H1 (cell line): ENCODE results near the gene IGFBP3. TPM values are rescaled to one million over a fixed set of nuclear protein-coding genes. Genes with fewer than 3 reads are reported as not detected.

Experiments used
- CTCF ChIA-PET: fragments of 300-600 bp; sonication (Branson Sonifier 250); formaldehyde crosslinking; loops from one replicate; lab custom pipeline; 2021; ENCODE audit not compliant: partially characterized antibody; lab: Charles Lee
- POLR2A ChIA-PET: fragments of 300-600 bp; sonication (Branson Sonifier 250); formaldehyde crosslinking; loops from one replicate; lab custom pipeline; 2021; ENCODE audit warnings: inconsistent platforms; ENCODE audit not compliant: partially characterized antibody; lab: Charles Lee
- DNase-seq, 2 experiments: peaks; one replicate each; pipeline versions ENCODE4 v3.0.0 to v3.0.0-alpha.2; 2010 to 2022; ENCODE audit warnings: low spot score in 2 of 2, low read depth in 1 of 2, mixed read lengths in 1 of 2
- FAIRE-seq: peaks from 2 replicates; lab custom pipeline; 2011; peaks lifted over from hg19 to GRCh38; lab: Jason Lieb, UNC
- H2AFZ ChIP-seq: 2 replicates; pipeline ENCODE4 v1.8.1; 2012; ENCODE audit warnings: low read length, inconsistent platforms
- H2AK5ac ChIP-seq: 2 replicates; pipeline ENCODE4 v1.6.1; 2013; ENCODE audit warnings: low read depth, low read length
- H2BK120ac ChIP-seq: replicated peaks from 2 replicates; pipeline ENCODE3; 2013; ENCODE audit warnings: low read depth, low read length, inconsistent platforms
- H2BK12ac ChIP-seq: 2 replicates; pipeline ENCODE4 v1.6.1; 2013; ENCODE audit warnings: low read depth, low read length
- H2BK15ac ChIP-seq: 2 replicates; pipeline ENCODE4 v1.6.1; 2013; ENCODE audit warnings: low read length
- H2BK20ac ChIP-seq: 2 replicates; pipeline ENCODE4 v1.6.1; 2013; ENCODE audit warnings: low read length
- H2BK5ac ChIP-seq: 2 replicates; pipeline ENCODE4 v1.6.1; 2013; ENCODE audit warnings: low read depth, low read length
- H3K14ac ChIP-seq: 2 replicates; pipeline ENCODE4 v1.6.1; 2013; ENCODE audit warnings: inconsistent platforms; ENCODE audit not compliant: insufficient read length
- H3K18ac ChIP-seq: 2 replicates; pipeline ENCODE4 v1.6.1; 2013; ENCODE audit warnings: low read length; ENCODE audit errors: extremely low read depth
- H3K23ac ChIP-seq: 2 replicates; pipeline ENCODE4 v1.6.1; 2013; ENCODE audit warnings: inconsistent platforms; ENCODE audit not compliant: insufficient read length
- H3K23me2 ChIP-seq: 2 replicates; pipeline ENCODE4 v1.6.1; 2013; ENCODE audit warnings: low read depth, low read length
- H3K27ac ChIP-seq: 2 replicates; pipeline ENCODE4 v1.6.1; 2011; ENCODE audit warnings: low read depth, low read length, inconsistent platforms
- H3K27me3 ChIP-seq, 4 experiments: replicated peaks in 1 of 4; 1 replicate in 1 of 4; 2 replicates in 3 of 4; pipeline versions ENCODE4 v1.6.1 to v1.8.1; 2011 to 2013; ENCODE audit warnings: low read length in 3 of 4, mild to moderate bottlenecking in 3 of 4, inconsistent platforms in 2 of 4, mixed read lengths in 2 of 4, moderate library complexity in 1 of 4; ENCODE audit not compliant: control insufficient read depth in 3 of 4, insufficient read depth in 3 of 4; ENCODE audit errors: extremely low read depth in 1 of 4
- H3K36me3 ChIP-seq, 4 experiments: 2 replicates each; pipeline versions ENCODE4 v1.6.1 to v1.8.1; 2011 to 2013; ENCODE audit warnings: mild to moderate bottlenecking in 4 of 4, low read length in 3 of 4, moderate library complexity in 2 of 4, control low read depth in 1 of 4, inconsistent platforms in 1 of 4; ENCODE audit not compliant: insufficient read depth in 4 of 4, control insufficient read depth in 2 of 4
- H3K4ac ChIP-seq: replicated peaks from 2 replicates; pipeline ENCODE3; 2013; ENCODE audit warnings: low read length, low read depth, mixed read lengths, inconsistent platforms; ENCODE audit not compliant: insufficient read length
- H3K4me1 ChIP-seq, 4 experiments: replicated peaks in 1 of 4; 1 replicate in 1 of 4; 2 replicates in 3 of 4; pipeline versions ENCODE4 v1.6.1 to v1.8.1; 2011 to 2013; ENCODE audit warnings: low read length in 3 of 4, inconsistent platforms in 2 of 4, mixed read lengths in 1 of 4; ENCODE audit not compliant: insufficient read depth in 4 of 4, control insufficient read depth in 3 of 4
- H3K4me2 ChIP-seq, 2 experiments: 2 replicates each; pipeline versions ENCODE4 v1.6.1 to v1.8.1; 2011 to 2013; ENCODE audit warnings: low read depth in 2 of 2, low read length in 2 of 2, control low read depth in 1 of 2, inconsistent platforms in 1 of 2, mild to moderate bottlenecking in 1 of 2; ENCODE audit not compliant: insufficient read depth in 1 of 2
- H3K4me3 ChIP-seq, 4 experiments: fragments of 200-600, 300-600 bp in 1 of 4; sonication (generic), shearing (Covaris generic), sonication (Bioruptor Twin) in 1 of 4; 2 replicates each; pipeline versions ENCODE4 v1.5.1 to v1.8.1; 2011 to 2016; ENCODE audit warnings: low read length in 4 of 4, low read depth in 3 of 4, control low read depth in 2 of 4, inconsistent platforms in 2 of 4, mild to moderate bottlenecking in 2 of 4, mixed read lengths in 1 of 4, moderate library complexity in 1 of 4; ENCODE audit not compliant: insufficient read depth in 2 of 4; ENCODE audit errors: extremely low read depth in 1 of 4
- H3K56ac ChIP-seq: replicated peaks from 2 replicates; pipeline ENCODE3; 2013; ENCODE audit warnings: low read depth, mild to moderate bottlenecking, mixed read lengths, low read length, inconsistent platforms; ENCODE audit not compliant: insufficient read length
- H3K79me1 ChIP-seq: 2 replicates; pipeline ENCODE4 v1.6.1; 2013; ENCODE audit warnings: low read depth, low read length, control low read depth
- H3K79me2 ChIP-seq, 2 experiments: 2 replicates each; pipeline versions ENCODE4 v1.6.1 to v1.8.1; 2012 to 2013; ENCODE audit warnings: low read length in 2 of 2, mild to moderate bottlenecking in 2 of 2, inconsistent platforms in 1 of 2; ENCODE audit not compliant: insufficient read depth in 2 of 2, control insufficient read depth in 1 of 2
- H3K9ac ChIP-seq, 4 experiments: replicated peaks in 1 of 4; 1 replicate in 1 of 4; 2 replicates in 3 of 4; pipeline versions ENCODE4 v1.6.1 to v1.8.1; 2011 to 2013; ENCODE audit warnings: low read depth in 3 of 4, low read length in 3 of 4, control low read depth in 2 of 4, mild to moderate bottlenecking in 2 of 4, moderate library complexity in 2 of 4, inconsistent platforms in 1 of 4; ENCODE audit errors: extremely low read depth in 1 of 4
- H3K9me3 ChIP-seq, 2 experiments: 2 replicates each; pipeline versions ENCODE4 v1.6.1 to v1.8.1; 2012 to 2013; ENCODE audit warnings: mild to moderate bottlenecking in 2 of 2, moderate library complexity in 2 of 2, control low read depth in 1 of 2, inconsistent platforms in 1 of 2, low read depth in 1 of 2, low read length in 1 of 2, mixed read lengths in 1 of 2; ENCODE audit not compliant: insufficient read depth in 2 of 2
- H4K20me1 ChIP-seq, 2 experiments: replicated peaks in 1 of 2; 2 replicates each; pipeline versions ENCODE3 to v1.8.1; 2011 to 2013; ENCODE audit warnings: inconsistent platforms in 2 of 2, low read length in 2 of 2, mild to moderate bottlenecking in 1 of 2; ENCODE audit not compliant: insufficient read depth in 2 of 2, control insufficient read depth in 1 of 2
- H4K5ac ChIP-seq: 2 replicates; pipeline ENCODE4 v1.6.1; 2013; ENCODE audit warnings: low read length, low read depth, mixed read lengths, inconsistent platforms; ENCODE audit not compliant: insufficient read length
- H4K8ac ChIP-seq: 2 replicates; pipeline ENCODE4 v1.8.0; 2013; ENCODE audit warnings: mild to moderate bottlenecking, moderate library complexity, low read length, inconsistent platforms; ENCODE audit not compliant: insufficient read depth; ENCODE audit errors: extremely low read depth
- H4K91ac ChIP-seq: replicated peaks from 2 replicates; pipeline ENCODE3; 2013; ENCODE audit warnings: low read length, mixed read lengths, inconsistent platforms; ENCODE audit not compliant: insufficient read length
- CBX8 ChIP-seq: fragments of 300-800, 300-1000 bp; sonication (generic); IDR thresholded peaks from 2 replicates; pipeline ENCODE4 v1.7.1; 2016; ENCODE audit warnings: low read depth, low read length, borderline replicate concordance
- FOSL1 ChIP-seq: IDR thresholded peaks from 2 replicates; pipeline ENCODE4 v1.6.1; 2011; ENCODE audit warnings: mild to moderate bottlenecking, low read depth, low read length, moderate library complexity; ENCODE audit not compliant: insufficient read depth
- HDAC6 ChIP-seq: IDR thresholded peaks from one replicate; pipeline ENCODE4 v1.7.1; 2012; ENCODE audit warnings: low read depth, mild to moderate bottlenecking, inconsistent platforms, low read length, moderate library complexity
- KDM4A ChIP-seq: IDR thresholded peaks from one replicate; pipeline ENCODE4 v1.7.1; 2012; ENCODE audit warnings: low read depth, mild to moderate bottlenecking, moderate library complexity, low read length, inconsistent platforms; ENCODE audit not compliant: severe bottlenecking
- MAFK ChIP-seq: IDR thresholded peaks from 2 replicates; pipeline ENCODE4 v1.6.1; 2012; ENCODE audit warnings: low read depth, mild to moderate bottlenecking, improper control_type of control experiment, low read length
- NRF1 ChIP-seq: IDR thresholded peaks from 2 replicates; pipeline ENCODE4 v1.6.1; 2011; ENCODE audit warnings: mild to moderate bottlenecking, low read depth, low read length, improper control_type of control experiment
- POLR2A ChIP-seq, 2 experiments: IDR thresholded peaks; 1 replicate in 1 of 2; 2 replicates in 1 of 2; pipeline ENCODE4 v1.6.1; 2011; ENCODE audit warnings: low read depth in 2 of 2, low read length in 2 of 2, mild to moderate bottlenecking in 2 of 2; ENCODE audit errors: control extremely low read depth in 1 of 2
- POLR2AphosphoS5 ChIP-seq: IDR thresholded peaks from 2 replicates; pipeline ENCODE4 v1.6.1; 2011; ENCODE audit warnings: low read depth, low read length
- RBBP5 ChIP-seq: IDR thresholded peaks from 2 replicates; pipeline ENCODE4 v1.7.1; 2012; ENCODE audit warnings: low read depth, mild to moderate bottlenecking, inconsistent platforms, low read length, moderate library complexity, borderline replicate concordance
- SP2 ChIP-seq: IDR thresholded peaks from 2 replicates; pipeline ENCODE4 v1.6.1; 2012; ENCODE audit warnings: mild to moderate bottlenecking, low read length, inconsistent platforms
- SRF ChIP-seq: IDR thresholded peaks from 2 replicates; pipeline ENCODE4 v1.6.1; 2011; ENCODE audit warnings: mild to moderate bottlenecking, low read depth, low read length, moderate library complexity
- SUZ12 ChIP-seq: fragments of 200-600 bp; sonication (generic); IDR thresholded peaks from 2 replicates; pipeline ENCODE4 v1.6.1; 2012; ENCODE audit warnings: mild to moderate bottlenecking, inconsistent platforms, low read length, moderate library complexity, mixed read lengths
- WGBS, 2 experiments: shearing (Covaris generic) in 1 of 2; methylation state at CpG; one replicate each; pipeline versions ENCODE4 v1.1.6 to v1.1.7; 2013 to 2015; ENCODE audit warnings: low lambda C conversion rate in 2 of 2, mixed read lengths in 2 of 2, inconsistent platforms in 1 of 2, low coverage in 1 of 2, missing lambda C conversion rate in 1 of 2; ENCODE audit not compliant: insufficient replicate concordance in 2 of 2, insufficient coverage in 1 of 2, insufficient read length in 1 of 2; ENCODE audit errors: extremely low coverage in 1 of 2, missing lambda C conversion rate in 1 of 2; 5-methylcytosine and 5-hydroxymethylcytosine counted together
- polyA plus RNA-seq, 7 experiments: library from polyadenylated mRNA; depleted of rRNA in 3 of 7; stranded (reverse) in 5 of 7; unstranded in 2 of 7; fragments of >200 nt in 5 of 7; fragments of 200-250 nt in 2 of 7; gene quantifications; 1 replicate in 5 of 7; 2 replicates in 1 of 7; 4 replicates in 1 of 7; pipeline versions ENCODE4 v1.2.1 to v1.2.3, GENCODE V29; 2011 to 2013; ENCODE audit warnings: missing spikeins in 2 of 7, mixed read lengths in 2 of 7
- total RNA-seq: library from RNA; stranded (reverse); fragmentation: NEBNext Ultra II Directional; extraction: Animal tissue kit (Norgen Biotek cat#: 25700); gene quantifications from 2 replicates; pipeline ENCODE4 v1.2.1, GENCODE V29; 2021

IGFBP3 gene
- total and polyA plus RNA-seq, 2 of the 8 experiments (the other 6 are each of a cell fraction or from before 2014, with no cell fraction given), result 5.5 to 12.1 TPM

DNA sequence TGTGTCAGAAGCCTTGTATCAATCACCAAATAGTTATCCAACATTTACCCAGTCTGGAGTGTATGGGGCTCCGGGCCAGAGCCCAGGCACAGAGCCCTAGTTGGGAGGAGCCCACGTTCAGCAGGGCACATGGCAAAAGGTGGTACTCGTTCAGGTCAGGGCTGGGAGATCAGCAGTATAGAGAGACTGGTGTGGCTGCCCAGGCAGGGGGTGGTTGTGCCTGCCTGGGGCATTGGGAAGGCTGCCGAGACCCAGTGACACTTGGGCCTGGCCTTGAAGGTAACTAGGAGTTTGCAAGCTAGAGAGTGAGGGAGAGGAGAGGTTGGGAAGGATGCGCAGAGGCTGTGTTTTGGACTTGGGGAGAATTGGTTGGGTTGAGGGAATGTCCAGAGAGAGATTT is 48.9 kb upstream of the IGFBP3 start:
- H3K9me3 ChIP-seq, result no peaks in the 10 kb centered on the region
- TF ChIP-seq POLR2A (IDR thresholded peaks at IDR 0.05; ENCODE audit: control extremely low read depth in 1 of 2, low read depth in 2 of 2, low read length in 2 of 2), result no peak
- TF ChIP-seq KDM4A, result no peak
- no peak for TF ChIP-seq SUZ12
- TF ChIP-seq FOSL1, result no peak
- no peak for TF ChIP-seq SRF
- no peak for TF ChIP-seq HDAC6
- no peak for TF ChIP-seq NRF1
- TF ChIP-seq MAFK, result no peak
- no peak for TF ChIP-seq RBBP5
- TF ChIP-seq SP2, result no peak
- no peak for TF ChIP-seq POLR2AphosphoS5
- no peak for TF ChIP-seq CBX8
- H3K4me2 ChIP-seq, result no peak overlapping the region
- H3K4ac ChIP-seq, result no peak overlapping the region
- H3K23me2 ChIP-seq, result no peaks in the 10 kb centered on the region
- ChIA-PET CTCF (interaction anchor here (1.7 kb wide), 1 partner anchor 47 kb away, joined by 5 read pairs; no protein-coding TSS in a partner anchor), POLR2A (no interaction called here)
- H2BK12ac ChIP-seq, result no peak overlapping the region
- no peaks in the 10 kb centered on the region for H3K4me1 ChIP-seq
- H2BK5ac ChIP-seq, result no peak overlapping the region
- H2BK120ac ChIP-seq, result no peak overlapping the region
- H2AK5ac ChIP-seq, result no peak overlapping the region
- H4K91ac ChIP-seq, result no peak overlapping the region
- H3K27me3 ChIP-seq, result no peaks in the 10 kb centered on the region
- no peak overlapping the region for H3K27ac ChIP-seq
- no peak overlapping the region for H3K18ac ChIP-seq
- 81% methylated on average over 5 of the region's 5 CpGs; no CpG with 5 or more reads in 1 of the 2 experiments for WGBS, 2 experiments
- DNase-seq (no peak), FAIRE-seq (no peak)
- H3K23ac ChIP-seq, result no peak overlapping the region
- H4K8ac ChIP-seq, result no peak overlapping the region
- no peak overlapping the region for H3K56ac ChIP-seq
- H2AFZ ChIP-seq, result no peak overlapping the region
- no peak overlapping the region for H2BK20ac ChIP-seq
- no peaks in the 10 kb centered on the region for H3K79me1 ChIP-seq
- H4K5ac ChIP-seq, result no peak overlapping the region
- H3K36me3 ChIP-seq, result no peaks in the 10 kb centered on the region
- no peak overlapping the region for H3K4me3 ChIP-seq
- no peak overlapping the region for H3K9ac ChIP-seq
- H2BK15ac ChIP-seq, result no peak overlapping the region
- H4K20me1 ChIP-seq, result no peaks in the 10 kb centered on the region
- no peaks in the 10 kb centered on the region for H3K79me2 ChIP-seq
- no peak overlapping the region for H3K14ac ChIP-seq
